Right renal cortex interstitium (tissue), 3 donors: ENCODE measurements around the gene CTU2. TPM values are rescaled to one million over a fixed set of nuclear protein-coding genes. Genes with fewer than 3 reads are reported as not detected.

ENCODE experiments used
- DNase-seq, 3 donors: peaks; one replicate each; pipeline ENCODE4 v3.0.0-alpha.2; 2013; ENCODE audit warnings: low read depth in 3 of 3, low spot score in 2 of 3
- polyA plus RNA-seq, 3 donors: library from polyadenylated mRNA; unstranded; fragments of 120-200 nt; gene quantifications; one replicate each; pipeline ENCODE4 v1.2.1, GENCODE V29; 2013; ENCODE audit not compliant: insufficient read length in 3 of 3

The CTU2 gene
- polyA plus RNA-seq, 3 donors: 8.7 to 11.2 (median 10.1) TPM

- no peak for DNase-seq
These were observed 10.6 kb upstream of the CTU2 start for GRCh38 chr16:88695753-88696152.

DNA sequence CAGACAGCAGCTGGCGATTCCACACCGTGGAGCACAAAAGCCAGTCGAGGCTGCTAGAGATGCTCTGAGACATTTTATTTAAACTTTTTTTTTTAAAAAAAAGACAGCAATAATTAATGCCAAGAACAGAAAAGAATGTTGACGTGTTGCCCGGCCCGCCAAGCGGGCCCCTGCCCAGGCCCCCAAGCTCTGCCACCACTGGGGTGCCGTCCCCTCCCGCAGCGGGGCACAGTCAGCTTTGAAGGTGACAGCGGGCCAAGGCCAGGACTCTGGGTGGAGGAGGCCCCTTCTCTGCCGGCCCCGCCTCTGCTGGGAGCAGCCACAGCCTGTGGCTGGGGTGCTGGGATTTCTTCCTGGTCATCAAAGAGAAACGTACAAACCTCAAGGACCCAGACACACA lies 9.9 kb upstream of the CTU2 start:
- no peak for DNase-seq

DNA sequence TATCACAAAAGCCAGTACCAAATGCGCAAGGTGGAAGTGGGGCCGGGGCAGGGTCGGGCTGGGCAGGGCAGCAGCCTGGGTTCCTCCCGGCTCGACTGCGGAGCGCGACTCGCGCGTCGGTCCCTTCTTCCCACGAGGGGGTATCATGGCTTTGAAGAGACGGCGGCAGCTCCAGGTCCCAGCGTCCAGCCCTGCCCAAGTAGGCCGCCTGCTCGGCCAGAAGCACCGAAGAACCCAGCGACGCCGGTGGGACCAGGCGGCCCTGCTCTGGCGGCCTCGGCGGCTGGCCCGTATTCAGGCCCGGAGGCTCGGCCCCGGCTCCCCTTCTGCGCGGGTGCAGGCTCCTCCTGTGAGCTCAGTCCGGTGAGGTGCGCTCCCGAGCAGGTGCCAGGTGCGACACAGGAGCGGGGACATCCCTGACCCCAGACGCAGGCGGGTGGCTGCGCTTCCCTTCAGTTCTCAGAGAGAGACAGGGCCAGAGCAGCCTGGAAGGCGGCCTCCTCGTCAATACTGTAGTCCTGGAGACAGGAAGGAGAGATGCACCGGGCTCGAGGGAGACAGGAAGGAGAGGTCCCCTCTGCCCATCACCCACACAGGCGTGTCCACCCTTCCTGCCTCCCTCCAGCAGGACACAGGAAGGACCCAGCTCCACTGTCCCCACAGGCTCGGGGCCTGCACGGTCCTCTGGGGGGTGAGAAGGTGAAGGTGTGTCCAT lies 9.0 kb upstream of the CTU2 start:
- DNase-seq: no peak

DNA sequence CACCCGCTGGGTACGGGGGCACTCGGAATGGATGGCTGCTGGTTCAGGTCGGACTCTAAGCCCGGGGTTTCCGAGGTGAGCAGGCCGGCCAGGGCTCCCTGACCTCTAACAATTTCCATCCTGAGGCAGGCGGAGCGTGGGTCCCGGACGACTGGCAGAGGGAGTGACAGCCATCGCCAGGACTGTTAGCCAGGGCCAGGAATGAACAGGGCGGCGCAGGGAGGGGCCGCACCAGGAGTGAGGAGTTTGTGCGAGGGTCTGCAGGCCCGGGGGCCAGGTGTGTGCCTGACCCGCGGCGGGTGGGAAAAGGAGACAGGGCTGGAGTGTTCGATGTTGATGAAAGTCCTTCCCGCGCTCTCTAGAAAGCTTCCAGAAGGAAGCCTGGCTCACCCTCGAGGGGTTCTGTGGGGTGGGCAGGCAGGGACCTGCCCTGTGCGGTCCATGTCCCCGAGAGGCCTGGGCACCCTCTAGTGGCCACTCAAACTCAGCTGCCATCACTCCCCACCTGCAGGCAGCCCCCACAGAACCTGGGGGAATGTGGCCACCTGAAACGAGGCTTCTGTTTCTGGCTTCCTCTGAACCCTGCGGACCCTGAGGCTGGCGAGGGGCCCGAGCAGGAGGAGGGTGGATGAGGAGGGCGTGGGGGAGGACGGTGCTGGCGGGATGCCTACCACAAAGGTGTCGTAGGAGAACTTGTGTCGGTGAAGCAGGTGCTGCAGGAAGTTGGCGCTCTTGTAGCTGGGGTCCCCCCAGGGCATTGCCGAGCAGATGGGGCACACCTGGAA lies 8.3 kb upstream of the CTU2 start:
- DNase-seq: no peak

DNA sequence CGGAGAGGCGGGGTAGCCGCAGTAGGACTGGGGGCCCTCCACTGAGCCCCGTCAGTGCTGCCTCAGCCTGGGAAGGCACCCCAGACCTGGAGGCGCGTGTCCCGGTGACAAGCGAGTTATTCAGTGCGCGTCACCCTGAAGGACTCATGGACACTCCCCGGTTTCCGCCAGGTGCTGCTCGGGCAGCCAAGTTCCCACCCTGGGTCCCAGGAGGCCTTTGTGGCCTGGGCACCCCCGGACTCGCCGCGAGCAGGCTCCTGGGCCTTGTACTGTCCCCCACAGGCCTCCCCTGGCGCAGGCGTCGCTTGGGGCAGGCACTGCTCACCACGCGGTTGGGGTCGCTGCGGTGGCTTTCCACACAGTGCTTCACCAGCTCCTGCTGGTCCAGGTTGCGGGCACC lies 7.7 kb upstream of the CTU2 start:
- DNase-seq: no peak

GRCh38 chr16:88699180-88699579 lies 7.1 kb upstream of the CTU2 start:
- DNase-seq: no peak

- no peak for DNase-seq
These were observed 6.0 kb upstream of the CTU2 start for GRCh38 chr16:88700322-88700635.

GRCh38 chr16:88700636-88701482 lies 5.4 kb upstream of the CTU2 start:
- DNase-seq: peak in 1 of 3 donors; percentile 40

DNA sequence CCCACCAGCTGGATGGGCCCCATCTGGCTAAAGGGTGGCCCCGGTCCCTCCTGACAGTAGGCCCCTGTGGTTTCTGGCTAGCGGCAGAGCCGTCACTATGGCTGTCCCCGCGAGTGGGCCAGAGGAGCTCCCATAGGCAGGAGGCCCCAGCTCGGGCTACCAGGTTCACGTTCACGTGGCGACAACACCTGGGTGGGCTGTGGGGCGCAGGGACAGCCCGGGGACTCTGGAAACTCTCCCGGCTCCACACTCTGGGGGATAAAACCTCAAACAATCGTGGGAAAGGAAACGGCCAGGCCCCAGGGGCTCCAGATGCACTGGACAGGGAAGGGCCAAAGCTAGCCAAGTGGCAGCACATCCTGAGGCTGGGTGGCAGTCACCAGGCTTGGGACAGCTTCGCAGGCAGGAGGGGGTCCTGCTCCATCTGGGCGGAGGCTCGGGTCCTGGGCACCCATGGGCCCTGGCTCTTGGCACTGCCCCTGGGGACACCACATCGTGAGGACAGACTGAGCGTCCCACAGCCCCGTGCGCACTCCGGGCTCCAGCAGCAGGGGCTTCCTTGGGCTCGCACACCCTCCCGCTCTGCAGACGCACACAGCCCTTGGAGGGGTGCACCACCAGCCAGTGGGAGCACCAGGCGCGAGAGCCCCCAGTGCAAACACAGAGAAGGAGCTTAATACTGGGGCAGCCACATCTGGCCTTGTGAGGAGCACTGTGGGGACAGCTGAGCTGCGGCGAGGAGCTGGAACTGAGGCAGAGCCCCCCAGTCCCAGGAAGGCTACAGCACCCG lies 4.5 kb upstream of the CTU2 start:
- no peak for DNase-seq

DNA sequence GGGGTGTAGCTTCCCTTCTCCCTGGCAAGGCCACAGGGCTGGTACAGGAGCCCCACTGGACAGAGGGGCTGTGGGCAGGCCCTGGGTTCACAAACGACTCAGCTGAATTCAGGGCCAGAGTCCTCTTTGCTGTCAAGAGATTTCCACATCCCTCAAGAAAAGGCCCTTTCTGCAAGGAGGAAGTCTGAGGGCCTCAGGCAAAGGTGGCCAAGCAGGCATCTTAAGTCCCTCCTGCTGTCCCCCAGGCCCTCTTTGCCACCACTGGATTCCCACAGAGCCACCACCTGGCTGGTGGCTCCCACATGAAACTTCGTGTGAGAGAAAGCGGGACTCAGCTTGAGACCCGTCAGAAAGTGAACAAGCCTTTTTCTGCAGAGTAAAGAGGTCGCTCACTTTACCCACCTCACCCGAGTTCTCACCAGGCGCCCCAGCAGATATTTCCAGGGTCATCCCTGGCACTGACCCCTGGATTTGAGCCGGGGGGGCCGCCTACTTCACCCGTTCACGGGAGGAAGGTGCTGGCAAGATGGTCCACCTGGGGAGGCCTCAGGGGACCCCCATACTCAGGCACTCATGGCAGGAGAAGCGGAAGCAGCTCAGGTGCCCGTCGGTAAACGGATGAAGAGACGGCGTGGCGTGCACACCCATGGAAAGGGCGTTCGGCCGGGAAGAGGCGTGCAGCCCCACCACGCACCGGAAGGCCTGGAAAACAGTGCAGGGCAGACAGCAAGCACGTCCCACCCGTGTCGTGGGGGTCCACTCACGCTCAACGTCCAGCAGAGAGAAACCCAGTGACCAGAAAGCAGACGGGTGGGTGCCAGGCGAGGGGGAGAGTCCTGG lies 3.7 kb upstream of the CTU2 start:
- no peak for DNase-seq

GRCh38 chr16:88703486-88704309 lies 2.6 kb upstream of the CTU2 start:
- DNase-seq: no peak

DNA sequence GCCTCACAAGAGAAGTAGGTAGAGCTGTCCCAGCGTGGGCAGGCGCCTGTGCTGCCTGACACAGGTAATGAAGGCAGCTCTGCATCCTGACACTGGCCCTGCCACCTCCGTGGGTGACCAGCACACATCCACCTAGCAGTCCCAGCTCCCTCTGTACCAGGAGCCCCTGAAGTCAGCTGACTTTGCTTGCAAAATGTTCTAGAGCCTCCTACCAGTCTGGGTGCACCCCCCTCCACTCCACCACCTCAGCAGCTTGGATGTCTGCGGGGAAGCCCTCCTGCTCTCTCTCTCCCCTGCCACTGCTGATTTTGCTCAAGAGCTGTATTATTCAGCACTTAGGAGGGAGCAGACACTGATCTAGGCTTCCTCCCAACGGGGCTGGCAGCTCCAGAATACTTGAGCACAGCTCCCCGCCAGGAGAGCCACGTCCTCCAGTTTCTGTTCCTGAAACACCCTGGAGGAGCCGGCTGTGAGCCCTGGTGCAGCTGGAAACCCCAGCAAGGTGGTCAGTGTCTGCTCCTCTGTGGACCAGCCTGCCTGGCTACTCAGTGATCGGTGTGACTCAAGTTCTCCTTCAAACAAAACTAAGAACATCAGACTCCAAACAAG lies 1.1 kb upstream of the CTU2 start:
- DNase-seq: no peak

GRCh38 chr16:88705801-88706228 lies 488 bp upstream of the CTU2 start:
- DNase-seq: no peak

GRCh38 chr16:88706965-88707826 lies 893 bp downstream of the CTU2 start:
- DNase-seq: no peak

DNA sequence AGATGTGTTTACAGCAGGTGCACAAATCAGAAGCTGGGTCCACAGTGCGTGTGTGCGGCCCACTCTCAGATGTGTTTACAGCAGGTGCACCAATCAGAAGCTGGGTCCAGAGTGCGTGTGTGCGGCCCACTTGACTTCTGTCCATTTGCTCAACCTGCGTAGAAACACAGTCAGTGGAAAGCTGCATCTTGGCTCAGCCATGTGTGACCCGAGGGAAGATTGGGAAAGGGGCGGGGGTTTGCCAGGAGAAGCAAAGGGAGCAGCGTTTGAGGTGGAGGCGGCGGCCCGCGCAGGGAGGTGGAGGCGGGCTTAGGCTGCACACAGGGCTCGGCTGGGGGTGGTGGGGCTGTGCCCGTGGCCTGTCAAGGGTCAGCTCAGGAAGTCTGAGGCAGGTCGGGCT lies 4.3 kb downstream of the CTU2 start:
- no peak for DNase-seq

- no peak for DNase-seq
These were observed 5.5 kb downstream of the CTU2 start for GRCh38 chr16:88711750-88712340.

DNA sequence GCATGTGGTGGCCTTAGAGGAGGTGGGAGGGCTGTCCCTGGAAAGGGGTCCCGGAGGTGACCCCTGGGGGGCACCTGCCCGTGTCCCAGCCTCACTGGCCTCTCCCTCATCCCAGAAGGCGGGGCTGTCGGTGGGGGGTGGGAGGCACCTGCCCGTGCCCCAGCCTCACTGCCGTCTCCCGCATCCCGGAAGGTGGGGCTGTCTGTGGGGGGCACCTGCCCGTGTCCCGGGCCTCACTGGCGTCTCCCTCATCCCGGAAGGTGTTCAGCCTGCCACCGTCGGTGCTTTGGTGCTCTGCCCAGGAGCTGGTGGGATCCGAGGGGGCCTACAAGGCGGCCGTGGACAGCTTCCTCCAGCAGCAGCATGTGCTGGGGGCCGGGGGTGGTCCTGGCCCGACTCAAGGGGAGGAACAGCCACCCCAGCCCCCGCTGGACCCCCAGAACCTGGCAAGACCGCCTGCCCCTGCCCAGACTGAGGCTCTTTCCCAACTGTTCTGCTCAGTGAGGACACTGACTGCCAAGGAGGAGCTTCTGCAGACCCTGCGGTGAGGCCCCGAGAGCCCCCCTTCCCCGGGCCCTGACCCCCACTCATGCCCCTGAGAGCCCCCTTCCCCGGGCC lies 6.2 kb downstream of the CTU2 start:
- DNase-seq: no peak
